ENCODE data around the gene SREK1. TPM values are rescaled to one million over a fixed set of nuclear protein-coding genes. Genes with fewer than 3 reads are reported as not detected.

SREK1 gene
- total RNA-seq, 1 donor from 2014 or later = 31.6 TPM

- Histone ChIP-seq H3K27me3 (no peaks in the 10 kb centered on the region), H3K9me3 (no peaks in the 10 kb centered on the region), H3K27ac (no peak overlapping the region), H3K36me3 (no peaks in the 10 kb centered on the region), H3K4me1 (no peaks in the 10 kb centered on the region), H3K4me3 (no peak overlapping the region)
- no peak for DNase-seq (ENCODE audit: low spot score in 2 of 2)
- TF ChIP-seq, protein P1, sequence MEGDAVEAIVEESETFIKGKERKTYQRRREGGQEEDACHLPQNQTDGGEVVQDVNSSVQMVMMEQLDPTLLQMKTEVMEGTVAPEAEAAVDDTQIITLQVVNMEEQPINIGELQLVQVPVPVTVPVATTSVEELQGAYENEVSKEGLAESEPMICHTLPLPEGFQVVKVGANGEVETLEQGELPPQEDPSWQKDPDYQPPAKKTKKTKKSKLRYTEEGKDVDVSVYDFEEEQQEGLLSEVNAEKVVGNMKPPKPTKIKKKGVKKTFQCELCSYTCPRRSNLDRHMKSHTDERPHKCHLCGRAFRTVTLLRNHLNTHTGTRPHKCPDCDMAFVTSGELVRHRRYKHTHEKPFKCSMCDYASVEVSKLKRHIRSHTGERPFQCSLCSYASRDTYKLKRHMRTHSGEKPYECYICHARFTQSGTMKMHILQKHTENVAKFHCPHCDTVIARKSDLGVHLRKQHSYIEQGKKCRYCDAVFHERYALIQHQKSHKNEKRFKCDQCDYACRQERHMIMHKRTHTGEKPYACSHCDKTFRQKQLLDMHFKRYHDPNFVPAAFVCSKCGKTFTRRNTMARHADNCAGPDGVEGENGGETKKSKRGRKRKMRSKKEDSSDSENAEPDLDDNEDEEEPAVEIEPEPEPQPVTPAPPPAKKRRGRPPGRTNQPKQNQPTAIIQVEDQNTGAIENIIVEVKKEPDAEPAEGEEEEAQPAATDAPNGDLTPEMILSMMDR (IDR thresholded peaks at IDR 0.05) = no peak
- intact Hi-C loops (cut with DNase I) = no loop called here
Measured at GRCh38 chr5:66223637-66224036, 79.5 kb downstream of the SREK1 start.

- H3K36me3 ChIP-seq = no peaks in the 10 kb centered on the region
- no peaks in the 10 kb centered on the region for H3K4me1 ChIP-seq
- TF ChIP-seq, protein P1 (IDR thresholded peaks at IDR 0.05) = no peak
- no peak overlapping the region for H3K27ac ChIP-seq
- intact Hi-C loops (cut with DNase I) = no loop called here
- no peaks in the 10 kb centered on the region for H3K9me3 ChIP-seq
- no peak overlapping the region for H3K4me3 ChIP-seq
- H3K27me3 ChIP-seq = no peaks in the 10 kb centered on the region
- DNase-seq (ENCODE audit: low spot score in 2 of 2) = no peak
Measured at GRCh38 chr5:66224274-66224673, 80.2 kb downstream of the SREK1 start.

DNA sequence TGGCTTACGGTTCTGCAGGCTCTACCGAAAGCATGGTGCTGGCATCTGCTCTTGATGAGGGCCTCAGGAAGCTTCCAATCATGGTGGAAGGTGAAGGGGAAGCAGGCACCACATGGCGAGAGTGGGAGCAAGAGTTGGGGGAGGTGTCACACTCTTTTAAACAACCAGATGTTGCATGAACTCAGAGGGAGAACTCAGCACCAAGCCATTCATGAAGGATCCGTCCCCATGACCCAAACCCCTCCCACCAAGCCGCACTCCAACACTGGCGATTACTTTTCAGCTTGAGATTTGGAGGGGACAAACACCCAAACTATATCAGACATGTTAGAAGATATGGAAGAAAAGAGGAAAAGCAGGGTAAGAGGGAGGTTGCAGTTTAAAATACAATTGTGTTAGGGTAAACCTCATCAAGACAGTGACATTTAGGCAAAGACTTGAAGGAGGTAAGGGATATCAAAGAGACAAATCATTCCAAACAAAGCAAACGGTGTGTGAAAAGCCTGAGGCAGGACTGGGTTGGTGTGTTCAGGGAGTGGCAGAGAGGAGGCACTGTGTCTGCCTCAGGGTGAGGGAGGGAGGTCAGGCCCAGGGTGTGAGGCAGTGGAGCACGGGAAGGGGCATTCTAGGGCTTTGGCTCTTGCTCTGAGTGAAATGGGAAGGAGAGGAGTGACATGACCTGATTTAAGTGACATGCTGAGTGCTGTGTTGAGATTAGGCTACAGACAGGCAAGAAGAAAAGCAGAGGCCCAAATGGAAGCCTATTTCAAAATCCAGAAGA lies 80.9 kb downstream of the SREK1 start:
- Histone ChIP-seq H3K36me3 (no peaks in the 10 kb centered on the region), H3K4me3 (no peak overlapping the region), H3K27ac (no peak overlapping the region), H3K27me3 (no peaks in the 10 kb centered on the region), H3K9me3 (no peaks in the 10 kb centered on the region), H3K4me1 (no peaks in the 10 kb centered on the region)
- TF ChIP-seq, protein P1 (IDR thresholded peaks at IDR 0.05) = no peak
- DNase-seq (ENCODE audit: low spot score in 2 of 2) = no peak
- intact Hi-C loops (cut with DNase I) = no loop called here

DNA sequence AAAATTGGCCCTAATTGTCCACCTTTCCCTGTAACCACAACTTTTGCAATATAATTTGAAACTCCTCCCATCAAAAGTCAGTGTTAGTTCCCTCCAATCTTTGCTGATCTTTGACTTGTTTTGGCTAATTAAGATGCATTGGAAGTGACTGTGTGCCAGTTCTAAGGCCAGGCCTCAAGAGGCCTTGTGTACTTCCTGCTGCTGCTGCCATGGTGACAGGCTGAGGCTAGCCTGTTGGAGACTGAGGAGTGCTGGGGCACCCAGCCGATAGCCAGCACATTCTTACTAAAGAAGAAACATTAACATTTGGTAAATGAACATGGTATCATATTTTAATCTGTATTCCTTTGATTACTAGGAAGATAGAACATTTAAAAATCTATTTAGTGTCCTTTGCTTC lies 86.5 kb downstream of the SREK1 start:
- Histone ChIP-seq H3K9me3 (no peaks in the 10 kb centered on the region), H3K4me3 (no peak overlapping the region), H3K36me3 (no peaks in the 10 kb centered on the region), H3K4me1 (no peaks in the 10 kb centered on the region), H3K27me3 (no peaks in the 10 kb centered on the region), H3K27ac (no peak overlapping the region)
- intact Hi-C loops (cut with DNase I) = no loop called here
- DNase-seq (ENCODE audit: low spot score in 2 of 2) = no peak
- TF ChIP-seq, protein P1 (IDR thresholded peaks at IDR 0.05) = no peak

DNA sequence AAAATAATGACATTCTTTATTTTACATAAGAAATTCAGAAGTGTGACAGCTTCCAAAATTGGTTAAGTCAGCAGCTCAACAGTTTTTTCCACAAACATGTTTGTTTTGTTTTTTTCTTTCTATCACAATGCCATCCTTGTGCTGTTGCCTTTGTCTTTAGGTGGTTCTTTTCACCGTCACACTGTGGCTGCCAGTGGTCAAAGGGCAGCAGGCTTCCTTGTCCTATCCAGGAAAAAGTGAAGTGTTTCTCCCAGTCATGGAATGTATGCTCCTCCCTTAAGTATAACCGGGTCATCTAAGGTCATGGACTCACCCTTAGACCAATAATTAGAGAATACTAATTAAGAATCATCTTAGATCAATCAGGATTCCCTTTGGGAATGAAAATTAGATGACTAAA lies 87.4 kb downstream of the SREK1 start:
- no peak for DNase-seq (ENCODE audit: low spot score in 2 of 2)
- Histone ChIP-seq H3K4me1 (no peaks in the 10 kb centered on the region), H3K9me3 (no peaks in the 10 kb centered on the region), H3K4me3 (no peak overlapping the region), H3K27ac (no peak overlapping the region), H3K27me3 (no peaks in the 10 kb centered on the region), H3K36me3 (no peaks in the 10 kb centered on the region)
- TF ChIP-seq, protein P1 (IDR thresholded peaks at IDR 0.05) = no peak
- intact Hi-C loops (cut with DNase I) = no loop called here

All from ascending aorta (tissue), 2 donors.